ENCODE data around the gene ZNF282. TPM values are rescaled to one million over a fixed set of nuclear protein-coding genes. Genes with fewer than 3 reads are reported as not detected.

Gene ZNF282
- polyA plus RNA-seq, 1 donor from 2014 or later: 17.7 TPM

GRCh38 chr7:149205690-149206381 lies 10.5 kb downstream of the ZNF282 start:
- H3K9me2 ChIP-seq (ENCODE audit: insufficient read depth, low read length): no peaks in the 10 kb centered on the region
- no peak overlapping the region for H3K4me2 ChIP-seq (ENCODE audit: low read length)
- H3K79me2 ChIP-seq (replicated peaks; ENCODE audit: insufficient read depth, low read length): no peaks in the 10 kb centered on the region
- H3K9ac ChIP-seq (ENCODE audit: low read length): no peak overlapping the region
- no peak overlapping the region for H2AFZ ChIP-seq (ENCODE audit: low read depth, low read length)
- H3K9me3 ChIP-seq (ENCODE audit: low read length): no peaks in the 10 kb centered on the region
- peaks cover 7% of the 10 kb centered on the region for H3K36me3 ChIP-seq (ENCODE audit: insufficient read depth, low read length)
- H3K4me3 ChIP-seq (ENCODE audit: low read length): no peak overlapping the region
- H3K27ac ChIP-seq (ENCODE audit: low read length): no peak overlapping the region
- no peak for TF ChIP-seq EP300 (conservative IDR thresholded peaks at IDR 0.05; ENCODE audit: poor library complexity, severe bottlenecking)
- no peak for TF ChIP-seq REST (IDR thresholded peaks at IDR 0.05; ENCODE audit: borderline replicate concordance)
- H4K20me1 ChIP-seq (ENCODE audit: insufficient read depth): no peaks in the 10 kb centered on the region
- H3K27me3 ChIP-seq (ENCODE audit: insufficient read depth, low read depth, low read length): no peaks in the 10 kb centered on the region
- H3F3A ChIP-seq (ENCODE audit: insufficient read depth, low read length, poor library complexity, severe bottlenecking): no peaks in the 10 kb centered on the region

- Histone ChIP-seq H3K27ac (ENCODE audit: low read length) (no peak overlapping the region), H3K9ac (ENCODE audit: low read length) (no peak overlapping the region), H2AFZ (ENCODE audit: low read depth, low read length) (no peak overlapping the region), H3K9me3 (ENCODE audit: low read length) (no peaks in the 10 kb centered on the region), H3F3A (ENCODE audit: insufficient read depth, low read length, poor library complexity, severe bottlenecking) (no peaks in the 10 kb centered on the region), H3K36me3 (ENCODE audit: insufficient read depth, low read length) (peaks cover 12% of the 10 kb centered on the region), H4K20me1 (ENCODE audit: insufficient read depth) (no peaks in the 10 kb centered on the region), H3K79me2 (replicated peaks; ENCODE audit: insufficient read depth, low read length) (no peaks in the 10 kb centered on the region), H3K4me3 (ENCODE audit: low read length) (no peak overlapping the region), H3K27me3 (ENCODE audit: insufficient read depth, low read depth, low read length) (no peaks in the 10 kb centered on the region), H3K4me2 (ENCODE audit: low read length) (no peak overlapping the region), H3K9me2 (ENCODE audit: insufficient read depth, low read length) (no peaks in the 10 kb centered on the region)
- no peak for TF ChIP-seq CTCF (IDR thresholded peaks at IDR 0.05; ENCODE audit: poor library complexity, severe bottlenecking)
- TF ChIP-seq POLR2AphosphoS5 (IDR thresholded peaks at IDR 0.05): no peak
- TF ChIP-seq TAF1 (IDR thresholded peaks at IDR 0.05; ENCODE audit: low read depth): no peak
- no peak for TF ChIP-seq RAD21 (conservative IDR thresholded peaks at IDR 0.05)
- TF ChIP-seq SMC3 (conservative IDR thresholded peaks at IDR 0.05; ENCODE audit: poor library complexity): no peak
- no peak for TF ChIP-seq REST (IDR thresholded peaks at IDR 0.05; ENCODE audit: borderline replicate concordance)
- no peak for TF ChIP-seq MXI1 (conservative IDR thresholded peaks at IDR 0.05; ENCODE audit: poor library complexity, severe bottlenecking)
- no peak for TF ChIP-seq EZH2 (IDR thresholded peaks at IDR 0.05; ENCODE audit: borderline replicate concordance, insufficient read depth, low read length, poor library complexity, severe bottlenecking)
- no peak for TF ChIP-seq EP300 (conservative IDR thresholded peaks at IDR 0.05; ENCODE audit: poor library complexity, severe bottlenecking)
Observed at GRCh38 chr7:149207324-149208035, 12.1 kb downstream of the ZNF282 start.
